ENCODE measurements around the gene CATSPER1.
"Not testable (repeated sequence)": the region's sequence is repeated elsewhere in the genome, so short reads cannot be mapped to it uniquely, and the experiment has no call there.

Gene CATSPER1

GRCh38 chr11:66051766-66052663 is 25.7 kb upstream of the CATSPER1 start, which contains the start of gene SF3B2:
Gene SF3B2 (plus strand): TSS chr11:66052364. CDS start chr11:66052385, 21 bp downstream.
- peak; percentile 96 for DNase-seq (ENCODE audit: low read depth, low spot score)

GRCh38 chr11:66051371-66051765 is 25.1 kb upstream of the CATSPER1 start:
- no peak for DNase-seq (ENCODE audit: low read depth, low spot score)

- no peak for DNase-seq (ENCODE audit: low read depth, low spot score)
Observed at GRCh38 chr11:66050581-66051231, 24.4 kb upstream of the CATSPER1 start.

- DNase-seq (ENCODE audit: low read depth, low spot score), result no peak
Observed at GRCh38 chr11:66048547-66049323, 22.5 kb upstream of the CATSPER1 start, which contains the start of gene GAL3ST3. Gene GAL3ST3 (minus strand): TSS chr11:66049161. CDS start chr11:66045415, 3,746 bp downstream.

- no peak for DNase-seq (ENCODE audit: low read depth, low spot score)
Observed at GRCh38 chr11:66047541-66048365, 21.5 kb upstream of the CATSPER1 start.

GRCh38 chr11:66046901-66047300 is 20.6 kb upstream of the CATSPER1 start:
- DNase-seq (ENCODE audit: low read depth, low spot score), result no peak

- DNase-seq (ENCODE audit: low read depth, low spot score), result peak; percentile 56
Observed at GRCh38 chr11:66045177-66045639, 18.9 kb upstream of the CATSPER1 start.

GRCh38 chr11:66044757-66045156 is 18.5 kb upstream of the CATSPER1 start:
- DNase-seq (ENCODE audit: low read depth, low spot score), result no peak

- DNase-seq (ENCODE audit: low read depth, low spot score), result no peak
Observed at GRCh38 chr11:66042996-66043906, 17.0 kb upstream of the CATSPER1 start.

- DNase-seq (ENCODE audit: low read depth, low spot score), result no peak
Observed at GRCh38 chr11:66042227-66042995, 16.1 kb upstream of the CATSPER1 start.

- no peak for DNase-seq (ENCODE audit: low read depth, low spot score)
Observed at GRCh38 chr11:66039765-66040164, 13.5 kb upstream of the CATSPER1 start.

- DNase-seq (ENCODE audit: low read depth, low spot score), result no peak
Observed at GRCh38 chr11:66037327-66037726, 11.0 kb upstream of the CATSPER1 start.

- no peak for DNase-seq (ENCODE audit: low read depth, low spot score)
Observed at GRCh38 chr11:66036334-66036710, 10.0 kb upstream of the CATSPER1 start.

GRCh38 chr11:66035653-66036333 is 9.5 kb upstream of the CATSPER1 start:
- DNase-seq (ENCODE audit: low read depth, low spot score), result no peak

GRCh38 chr11:66032957-66033735 is 6.9 kb upstream of the CATSPER1 start:
- DNase-seq (ENCODE audit: low read depth, low spot score), result no peak

GRCh38 chr11:66023186-66023440 is 3.2 kb downstream of the CATSPER1 start:
- DNase-seq (ENCODE audit: low read depth, low spot score), result not testable (repeated sequence)

- no peak for DNase-seq (ENCODE audit: low read depth, low spot score)
Observed at GRCh38 chr11:66022401-66023185, 3.7 kb downstream of the CATSPER1 start.
